Measurements from ENCODE around the gene SCAANT1.

Gene SCAANT1

DNA sequence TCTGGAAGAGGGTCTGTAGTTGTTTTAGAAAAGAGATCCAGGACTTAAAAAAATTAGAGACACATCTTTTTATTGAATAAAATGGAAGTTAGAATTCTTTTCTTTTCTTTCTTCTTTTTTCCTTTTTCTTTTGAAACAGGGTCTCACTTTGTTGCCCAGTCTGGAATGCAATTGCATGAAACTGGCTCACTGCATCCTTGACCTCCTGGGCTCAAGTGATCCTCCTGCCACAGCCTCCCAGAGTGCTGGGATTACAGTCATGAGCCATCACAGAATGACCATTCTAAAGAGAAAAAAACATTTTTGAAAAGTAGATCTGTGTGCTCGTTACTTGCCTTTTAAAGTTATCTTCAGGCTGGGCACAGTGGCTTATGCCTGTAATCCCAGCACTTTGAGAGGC is 45.0 kb downstream of the SCAANT1 start:
- TF ChIP-seq CTCF (IDR thresholded peaks at IDR 0.05; ENCODE audit: low read depth, low read length) = no peak
- DNase-seq (ENCODE audit: low read depth, low spot score) = no peak
- in situ Hi-C loops (cut with HindIII; ENCODE audit: low sequenced_read_pairs) = no loop called here
- H3K4me3 ChIP-seq (ENCODE audit: low read depth, low read length) = no peak overlapping the region

GRCh38 chr3:63864965-63865327 is 47.2 kb downstream of the SCAANT1 start:
- no peak for TF ChIP-seq CTCF (IDR thresholded peaks at IDR 0.05; ENCODE audit: low read depth, low read length)
- in situ Hi-C loops (cut with HindIII; ENCODE audit: low sequenced_read_pairs) = no loop called here
- peak overlapping the region; percentile 92 for H3K4me3 ChIP-seq (ENCODE audit: low read depth, low read length)
- DNase-seq (ENCODE audit: low read depth, low spot score) = peak; percentile 17

DNA sequence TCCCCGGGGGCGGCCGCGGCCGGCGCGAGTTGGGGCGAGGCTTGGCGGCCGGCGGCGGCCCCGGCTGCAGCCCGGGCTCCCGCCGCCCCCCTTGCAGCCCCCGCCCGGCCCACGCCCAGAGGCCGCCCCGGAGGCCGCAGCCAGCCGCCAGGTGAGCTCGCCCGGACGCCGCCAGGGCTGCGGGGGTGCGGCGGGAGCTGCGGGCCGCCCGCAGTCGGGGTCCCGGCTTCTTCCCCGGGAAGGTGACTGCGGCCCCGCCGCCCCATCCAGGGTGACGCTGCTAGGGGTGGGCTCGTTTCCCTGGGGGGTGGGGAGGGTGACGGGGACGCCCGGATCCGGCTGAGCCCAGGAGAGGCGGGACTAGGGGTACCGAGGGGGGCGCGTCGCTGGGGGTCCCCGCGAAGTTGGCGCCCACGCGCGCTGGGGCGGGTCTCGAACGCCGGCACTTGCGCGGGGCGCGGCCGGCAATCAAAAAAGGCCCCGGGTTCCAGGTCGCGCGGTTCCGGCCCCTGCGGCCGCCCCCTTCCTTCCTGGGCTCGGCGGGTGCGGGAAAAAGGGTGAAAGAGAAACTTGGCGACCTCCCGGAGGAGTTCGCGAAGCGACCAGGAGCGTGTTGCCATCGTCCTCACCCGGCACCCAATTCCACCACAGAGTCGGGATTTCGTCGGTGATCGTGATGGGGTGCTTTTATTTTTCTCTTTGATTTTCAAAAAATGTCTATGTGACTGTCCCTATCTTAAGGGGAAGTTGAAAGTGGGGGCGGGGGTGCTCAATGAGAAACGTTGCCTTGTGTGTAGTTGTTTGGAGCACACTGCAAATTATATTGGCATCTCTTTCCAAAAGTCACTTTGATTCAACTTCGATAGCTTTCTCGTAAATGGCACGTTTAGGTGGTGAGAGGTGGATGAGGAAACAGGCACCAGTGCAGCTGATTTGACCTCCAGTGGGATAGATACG is 47.9 kb downstream of the SCAANT1 start:
- H3K4me3 ChIP-seq (ENCODE audit: low read depth, low read length) = peak overlapping the region; percentile 92
- in situ Hi-C loops (cut with HindIII; ENCODE audit: low sequenced_read_pairs) = no loop called here
- no peak for TF ChIP-seq CTCF (IDR thresholded peaks at IDR 0.05; ENCODE audit: low read depth, low read length)
- DNase-seq (ENCODE audit: low read depth, low spot score) = no peak

DNA sequence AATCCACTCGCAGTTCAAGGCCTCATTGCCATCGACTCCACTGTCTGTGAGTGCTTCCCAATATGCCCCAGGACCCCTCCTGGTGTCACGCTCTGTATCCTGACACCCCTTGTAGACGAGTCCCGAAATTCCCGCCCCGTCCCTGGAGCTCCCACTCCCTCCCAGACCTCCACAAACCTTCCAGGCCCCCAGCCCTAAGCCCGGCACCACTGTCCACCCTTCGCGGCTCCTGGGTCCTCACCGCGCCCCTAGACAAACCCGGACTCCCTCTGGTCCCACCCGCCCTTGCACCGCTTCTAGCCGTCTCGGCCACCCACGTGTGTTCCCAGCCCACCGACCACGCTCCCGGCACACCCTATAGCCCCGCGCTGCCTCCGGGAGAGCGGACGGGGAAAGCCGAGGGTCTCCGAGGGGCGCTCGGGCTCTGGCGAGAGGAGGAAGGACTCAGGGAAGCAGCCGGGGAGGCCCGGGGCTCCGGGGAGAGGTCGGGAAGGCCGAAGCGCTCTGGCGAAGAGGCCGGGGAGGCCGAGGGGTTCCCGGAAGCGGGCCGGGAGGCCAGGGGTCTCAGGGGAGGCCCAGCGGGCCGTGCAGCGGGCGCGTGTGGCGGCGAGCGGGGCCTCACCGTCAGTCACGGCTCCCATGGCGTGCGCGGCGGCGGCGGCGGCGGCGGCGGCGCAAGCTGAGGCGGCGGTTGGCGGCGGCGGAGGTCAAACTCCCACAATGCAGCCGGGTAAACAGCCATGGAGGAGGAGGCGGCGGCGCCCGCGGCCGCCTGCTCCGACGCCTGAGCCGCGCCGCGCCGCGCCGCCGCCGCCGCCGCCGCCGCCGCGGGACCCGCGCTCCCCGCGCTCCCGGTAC is 48.8 kb downstream of the SCAANT1 start, which contains the start of the genes ATXN7 and THOC7:
Gene ATXN7, plus strand, starts transcription at position 718 of the 858 bp plus-strand sequence. CDS start 48,732 bp downstream, outside the sequence.
Gene THOC7, minus strand, starts transcription at position 656 of the 858 bp plus-strand sequence. Its CDS starts 15 bp downstream, at position 641.
- peak; percentile 57 for DNase-seq (ENCODE audit: low read depth, low spot score)
- H3K4me3 ChIP-seq (ENCODE audit: low read depth, low read length) = peak within 1 kb of the TSS; percentile 92
- TF ChIP-seq CTCF (IDR thresholded peaks at IDR 0.05; ENCODE audit: low read depth, low read length) = no peak
- in situ Hi-C loops (cut with HindIII; ENCODE audit: low sequenced_read_pairs) = no loop called here

DNA sequence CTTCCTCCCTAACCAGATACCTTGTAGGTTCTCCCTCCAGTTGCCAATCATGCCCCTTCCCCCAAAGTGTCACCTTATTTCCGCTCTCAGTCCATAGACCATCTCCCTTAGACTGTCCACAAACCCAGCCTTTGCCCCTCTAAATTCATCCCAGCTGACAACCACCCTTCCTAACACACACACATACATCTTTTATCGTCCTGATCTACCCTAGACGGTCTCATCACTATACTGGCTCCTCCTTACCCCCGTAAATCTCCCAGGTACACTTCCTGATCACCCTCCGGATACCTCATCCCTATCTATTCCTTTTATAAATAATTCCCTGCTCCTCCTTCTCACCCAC is 49.4 kb downstream of the SCAANT1 start:
- TF ChIP-seq CTCF (IDR thresholded peaks at IDR 0.05; ENCODE audit: low read depth, low read length) = no peak
- in situ Hi-C loops (cut with HindIII; ENCODE audit: low sequenced_read_pairs) = no loop called here
- DNase-seq (ENCODE audit: low read depth, low spot score) = no peak
- peak overlapping the region; percentile 92 for H3K4me3 ChIP-seq (ENCODE audit: low read depth, low read length)

Data from astrocyte of the spinal cord (primary cell).